HG03045 (cell line): ENCODE data around the gene SHROOM3.
"Not testable (repeated sequence)": the region's sequence is repeated elsewhere in the genome, so short reads cannot be mapped to it uniquely, and the experiment has no call there.

Source experiments
- ATAC-seq: cut with Tn5 transposase; IDR thresholded peaks from one replicate; pipeline ENCODE4 v1.9.1; 2021; ENCODE audit warnings: mild to moderate bottlenecking, moderate library complexity; ENCODE audit not compliant: unreplicated experiment

Gene SHROOM3

DNA sequence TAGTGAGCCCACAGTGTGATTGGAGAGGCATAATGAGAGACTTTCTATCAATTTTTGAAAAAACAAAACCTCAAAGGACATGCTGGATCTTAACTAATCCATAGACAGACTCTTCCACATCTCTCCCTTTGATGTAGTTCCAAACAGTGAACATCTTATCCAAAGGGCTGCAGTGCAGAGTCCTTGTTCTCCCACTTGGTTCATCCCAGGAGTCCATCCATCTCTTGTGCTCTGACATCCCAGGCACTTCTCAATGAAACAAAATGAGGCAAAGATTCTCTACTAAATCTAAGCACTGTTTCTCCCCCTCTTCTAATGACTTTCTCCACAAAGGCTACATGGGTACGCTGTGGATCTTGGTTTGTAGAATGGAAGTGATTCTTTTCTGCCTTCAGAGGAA, 8.3 kb downstream of the SHROOM3 start:
- no peak for ATAC-seq

GRCh38 chr4:76445911-76446310, 10.9 kb downstream of the SHROOM3 start:
- no peak for ATAC-seq

DNA sequence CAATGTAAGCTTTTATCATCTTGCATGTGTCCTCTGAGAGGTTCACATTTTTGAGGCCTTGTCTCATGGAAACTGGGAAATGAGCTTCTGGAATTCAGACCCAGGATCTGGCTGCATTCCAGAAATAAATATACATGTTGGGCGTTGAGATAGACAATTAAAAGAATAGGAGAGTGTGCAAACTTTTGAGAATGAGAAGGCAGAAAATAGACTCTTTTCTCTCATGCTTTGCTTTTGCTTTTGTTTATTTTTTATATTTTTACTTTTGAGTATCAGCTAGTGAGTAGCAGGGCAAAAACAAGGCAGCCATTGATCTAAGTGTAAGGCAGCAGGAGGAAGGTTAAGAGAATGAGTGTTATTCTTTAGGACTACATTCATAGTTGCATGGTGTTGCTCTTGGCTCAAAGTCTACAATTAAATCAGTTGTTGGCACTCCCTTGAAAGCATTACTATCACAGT, 12.4 kb downstream of the SHROOM3 start:
- ATAC-seq = no peak

DNA sequence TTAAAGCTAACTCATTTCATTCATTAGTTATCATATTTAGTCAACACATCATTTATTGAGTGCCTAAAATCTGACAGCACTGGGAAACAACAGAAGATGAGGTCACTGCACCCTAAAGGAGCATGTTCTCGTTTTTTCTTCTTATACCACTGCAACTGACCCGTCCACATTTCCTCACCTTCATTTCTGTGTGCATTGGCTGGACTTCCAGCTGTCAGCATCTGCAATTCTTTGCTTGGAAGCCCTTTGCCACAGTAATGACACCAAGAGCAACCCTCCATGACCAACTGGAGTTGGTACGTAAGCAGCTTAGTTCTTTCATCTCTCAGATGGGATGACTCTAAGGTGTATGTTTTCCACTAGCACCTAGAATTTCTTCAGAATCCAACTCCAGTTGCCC, 13.2 kb downstream of the SHROOM3 start:
- ATAC-seq = no peak

- no peak for ATAC-seq
Observed at GRCh38 chr4:76449362-76449767, 14.3 kb downstream of the SHROOM3 start.

DNA sequence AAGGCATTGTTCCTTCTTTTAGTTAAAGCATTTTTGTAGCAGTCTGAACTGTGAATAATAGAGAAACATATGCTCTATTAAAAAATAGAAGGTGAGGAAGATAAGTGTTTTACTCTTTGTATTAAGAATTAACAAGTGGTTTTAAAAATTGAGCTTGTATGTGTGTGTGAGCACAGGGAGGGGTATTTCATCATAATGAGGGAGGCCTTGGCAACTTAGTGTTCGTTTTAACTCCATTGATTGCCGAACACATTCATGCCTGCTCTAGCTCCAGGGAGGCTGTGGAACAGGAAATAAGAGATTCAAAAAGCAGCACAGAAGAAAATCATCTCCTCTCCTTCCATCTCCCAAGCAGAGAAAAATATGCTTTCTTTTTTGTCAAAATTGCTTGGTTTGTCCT, 14.8 kb downstream of the SHROOM3 start:
- no peak for ATAC-seq

DNA sequence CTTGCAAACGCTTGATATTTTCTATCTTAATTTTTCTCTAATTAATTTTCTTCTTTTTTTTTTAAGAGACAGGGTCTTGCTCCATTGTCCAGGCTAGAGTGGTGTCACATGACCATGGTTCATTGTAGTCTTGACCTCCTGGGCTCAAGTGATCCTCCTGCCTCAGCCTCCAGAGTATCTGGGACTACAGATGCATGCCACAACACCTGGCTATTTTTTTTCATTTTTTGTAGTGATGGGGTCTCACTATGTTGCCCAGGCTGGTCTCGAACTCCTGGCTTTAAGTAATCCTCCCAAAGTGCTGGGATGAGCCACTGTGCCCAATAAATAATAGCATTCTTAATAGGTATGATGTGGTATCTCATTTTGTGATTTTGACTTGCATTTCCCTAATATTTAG, 18.2 kb downstream of the SHROOM3 start:
- ATAC-seq = no peak

DNA sequence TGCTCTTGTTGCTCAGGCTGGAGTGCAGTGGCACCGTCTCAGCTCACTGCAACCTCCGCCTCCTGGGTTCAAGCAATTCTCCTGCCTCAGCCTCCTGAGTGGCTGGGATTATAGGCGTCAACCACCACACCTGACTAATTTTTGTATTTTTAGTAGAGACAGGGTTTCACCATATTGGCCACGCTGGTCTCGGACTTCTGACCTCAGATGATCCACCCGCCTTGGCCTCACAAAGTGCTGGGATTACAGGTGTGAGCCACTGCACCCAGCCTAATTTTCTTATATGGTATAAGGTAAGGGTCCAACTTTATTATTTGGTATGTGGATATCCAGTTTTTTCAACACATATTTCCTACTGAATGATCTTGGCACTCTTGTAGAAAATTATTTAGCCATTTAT, 19.0 kb downstream of the SHROOM3 start:
- ATAC-seq = not testable (repeated sequence)

DNA sequence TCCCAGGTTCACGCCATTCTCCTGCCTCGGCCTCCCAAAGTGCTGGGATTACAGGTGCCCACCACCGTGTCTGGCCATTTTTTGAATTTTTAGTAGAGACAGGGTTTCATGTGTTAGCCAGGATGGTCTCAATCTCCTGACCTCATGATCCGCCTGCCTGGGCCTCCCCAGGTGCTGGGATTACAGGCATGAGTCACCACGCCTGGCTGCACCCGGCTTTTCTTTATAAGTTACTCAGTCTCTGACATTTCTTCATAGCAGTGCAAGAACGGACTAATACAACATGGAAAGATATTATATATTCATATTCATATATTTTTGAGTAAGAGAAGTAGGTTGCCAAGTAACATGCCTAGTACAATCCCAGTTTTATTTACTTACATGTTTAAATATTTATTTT, 22.9 kb downstream of the SHROOM3 start:
- ATAC-seq = no peak

DNA sequence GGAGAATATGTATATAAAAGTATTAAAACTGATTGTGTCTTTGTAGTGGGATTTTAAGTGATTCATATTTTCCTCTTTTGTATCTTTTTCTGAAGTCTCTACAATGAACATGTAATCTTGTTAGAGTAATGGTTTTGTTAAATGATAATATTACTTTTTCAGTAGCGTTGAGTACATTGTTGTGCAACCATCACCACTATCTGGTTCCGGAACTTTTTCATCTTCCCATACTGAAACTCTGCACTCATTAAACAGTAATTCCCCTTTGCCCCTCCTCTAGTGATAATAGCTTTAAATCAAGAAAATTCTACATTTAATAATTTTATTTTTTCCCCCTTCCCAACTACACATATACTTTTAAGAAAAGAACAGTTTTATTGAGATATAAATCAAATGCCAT, 23.3 kb downstream of the SHROOM3 start:
- no peak for ATAC-seq

GRCh38 chr4:76458825-76459224, 23.8 kb downstream of the SHROOM3 start:
- no peak for ATAC-seq

GRCh38 chr4:76459291-76459723, 24.3 kb downstream of the SHROOM3 start:
- no peak for ATAC-seq

DNA sequence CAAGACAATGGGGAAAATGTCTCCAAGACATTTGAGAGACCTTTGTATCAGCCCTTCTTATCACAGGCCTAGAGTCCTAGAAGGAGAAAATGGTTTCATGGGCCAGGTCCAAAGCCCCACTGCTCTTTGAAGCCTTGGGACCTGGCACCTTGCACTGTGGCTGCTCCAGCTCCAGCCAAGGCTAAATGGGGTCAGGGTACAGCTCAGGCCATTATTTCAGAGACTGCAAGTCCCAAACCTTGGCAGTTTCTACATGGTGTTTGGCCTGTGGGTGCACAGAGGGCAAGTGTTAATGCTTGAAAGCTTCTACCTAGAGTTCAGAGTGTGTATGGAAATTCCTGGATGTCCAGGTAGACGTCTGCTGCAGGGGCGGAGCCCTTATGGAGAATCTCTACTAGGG, 28.5 kb downstream of the SHROOM3 start:
- no peak for ATAC-seq

DNA sequence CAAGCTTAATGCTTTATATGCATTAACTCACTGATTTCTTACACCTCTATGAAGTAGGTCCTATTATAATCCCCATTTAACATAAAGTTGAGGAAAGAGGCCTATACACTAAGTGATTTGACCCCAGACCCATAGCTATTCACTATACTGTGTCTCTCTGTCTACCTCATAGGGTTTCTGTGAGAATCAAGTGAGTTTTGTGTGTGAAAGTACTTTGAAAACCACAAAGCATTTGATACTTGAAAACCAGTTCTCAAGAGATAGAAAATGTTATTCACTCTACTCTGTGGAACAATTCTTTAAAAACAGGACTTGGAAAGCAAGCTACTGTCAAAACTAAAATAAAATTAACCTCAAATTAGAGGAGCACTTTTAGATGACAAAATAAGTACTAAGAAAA, 35.0 kb downstream of the SHROOM3 start:
- ATAC-seq = no peak

DNA sequence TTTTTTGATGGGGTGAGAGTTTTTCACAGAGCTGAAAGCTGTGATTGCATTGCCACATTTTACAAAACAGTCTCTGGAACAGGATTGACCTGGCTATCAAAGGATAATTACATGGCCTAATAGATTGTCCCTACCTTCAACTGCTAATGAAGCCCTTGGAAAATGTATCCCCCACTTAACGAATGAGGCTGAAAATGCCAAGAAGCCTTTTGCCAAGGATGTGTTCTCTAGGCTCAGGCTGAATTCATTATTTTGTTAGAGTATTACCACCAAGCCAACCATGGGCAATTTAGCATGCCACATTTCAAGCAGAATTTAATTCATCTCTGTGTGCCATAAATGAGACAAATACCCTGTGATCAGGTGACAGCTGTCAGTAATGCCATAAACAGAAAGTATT, 35.5 kb downstream of the SHROOM3 start:
- ATAC-seq = no peak

GRCh38 chr4:76476571-76476970, 41.5 kb downstream of the SHROOM3 start:
- no peak for ATAC-seq

GRCh38 chr4:76484654-76485053, 49.6 kb downstream of the SHROOM3 start:
- ATAC-seq = no peak

- no peak for ATAC-seq
Observed at GRCh38 chr4:76485450-76485849, 50.4 kb downstream of the SHROOM3 start.

GRCh38 chr4:76486588-76487276, 51.7 kb downstream of the SHROOM3 start:
- ATAC-seq = no peak

GRCh38 chr4:76487621-76488020, 52.6 kb downstream of the SHROOM3 start:
- no peak for ATAC-seq

GRCh38 chr4:76488455-76488854, 53.4 kb downstream of the SHROOM3 start:
- ATAC-seq = no peak

DNA sequence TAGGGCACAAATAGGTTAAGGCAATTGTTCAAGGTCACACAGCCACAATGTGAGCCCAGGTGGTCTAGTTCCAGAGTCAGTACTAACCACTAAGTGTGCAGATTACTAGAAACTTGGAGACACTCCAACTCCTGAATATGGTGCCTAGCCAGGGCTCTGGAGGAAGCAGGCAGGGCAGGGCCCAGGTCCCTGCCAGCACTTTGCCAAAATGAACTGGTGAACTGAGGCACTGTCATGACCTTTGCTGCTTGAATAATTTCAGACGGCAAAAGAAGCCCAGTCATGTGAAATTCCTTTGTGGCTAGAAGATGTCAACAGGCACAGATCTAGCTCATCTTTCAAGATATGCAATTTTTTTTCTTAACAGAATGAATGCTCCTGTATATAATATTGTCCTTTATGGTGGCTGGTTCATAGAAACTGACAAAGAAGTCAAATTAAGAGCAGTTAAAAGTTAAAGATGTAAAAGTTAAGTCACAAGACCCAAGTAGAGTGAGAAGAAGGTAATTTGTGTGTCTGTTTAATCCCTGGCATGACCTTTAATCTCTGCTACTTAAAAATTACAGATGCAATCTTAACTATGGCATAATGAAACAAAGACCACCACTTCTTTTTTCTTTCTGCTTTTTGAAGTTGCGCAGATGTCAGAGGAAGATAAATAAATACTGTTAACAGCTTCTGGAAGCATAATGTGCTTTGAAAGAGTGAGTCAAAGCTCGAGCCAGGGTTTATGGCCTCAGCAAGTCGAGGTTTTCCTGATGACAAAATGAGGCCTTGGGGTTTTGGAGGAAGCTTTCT, 54.1 kb downstream of the SHROOM3 start:
- no peak for ATAC-seq
